ENCODE data around the gene MSX1.

GRCh38 chr4:4880492-4880891 lies 21.0 kb downstream of the MSX1 start:
- TF ChIP-seq CTCF (conservative IDR thresholded peaks at IDR 0.05; ENCODE audit: low read depth, low read length) (peak; percentile 51; the same call in 1 of the 2 replicates), EZH2 (IDR thresholded peaks at IDR 0.05; ENCODE audit: borderline replicate concordance, low read depth, low read length, poor library complexity, severe bottlenecking) (no peak)
